ENCODE data around the gene MEG3.

- TF ChIP-seq ZNF274 (IDR thresholded peaks at IDR 0.05; ENCODE audit: borderline replicate concordance, extremely low read depth, low read length) (no peak), SP1 (IDR thresholded peaks at IDR 0.05; ENCODE audit: low read depth, low read length) (no peak), CREB1 (IDR thresholded peaks at IDR 0.05) (no peak), JUN (IDR thresholded peaks at IDR 0.05; ENCODE audit: low read depth, low read length) (no peak), CTCF (IDR thresholded peaks at IDR 0.05; ENCODE audit: control extremely low read depth in 1 of 3, insufficient read depth in 1 of 3, low read depth in 1 of 3, low read length in 3 of 3) (no peak), EZH2 (IDR thresholded peaks at IDR 0.05; ENCODE audit: low read depth, low read length, severe bottlenecking) (no peak), EGR1 (IDR thresholded peaks at IDR 0.05; ENCODE audit: borderline replicate concordance, low read depth, low read length) (no peak), TAF1 (IDR thresholded peaks at IDR 0.05; ENCODE audit: low read depth, low read length) (no peak), SP2 (IDR thresholded peaks at IDR 0.05; ENCODE audit: low read length) (no peak)
These were observed 6.5 kb downstream of the MEG3 start for GRCh38 chr14:100832311-100832960.

Measured in H1 (cell line).